GM06990 (cell line): Measurements from ENCODE around the gene CUX1.

ENCODE experiments used
- DNase-seq: peaks from one replicate; pipeline ENCODE4 v3.0.0-alpha.2; 2011; ENCODE audit not compliant: insufficient read length; ENCODE audit errors: extremely low read depth
- H3K27me3 ChIP-seq: replicated peaks from 2 replicates; pipeline ENCODE4 v1.6.0; 2011; ENCODE audit warnings: low read length; ENCODE audit not compliant: control insufficient read depth, insufficient read depth
- H3K36me3 ChIP-seq: 2 replicates; pipeline ENCODE4 v1.5.1; 2011; ENCODE audit warnings: low read length; ENCODE audit not compliant: control insufficient read depth, insufficient read depth
- H3K4me3 ChIP-seq: replicated peaks from 2 replicates; pipeline ENCODE4 v1.5.1; 2011; ENCODE audit warnings: low read depth, mild to moderate bottlenecking, control low read depth, low read length
- TF ChIP-seq, protein P1 (sequence below): IDR thresholded peaks from 2 replicates; pipeline ENCODE4 v1.5.1; 2011; ENCODE audit warnings: low read length, control low read depth, mild to moderate bottlenecking, inconsistent platforms; ENCODE audit not compliant: insufficient read depth, poor library complexity, severe bottlenecking

The CUX1 gene

GRCh38 chr7:101875283-101875846 is 57.9 kb downstream of the CUX1 start:
- Histone ChIP-seq H3K27me3 (no peaks in the 10 kb centered on the region), H3K36me3 (no peaks in the 10 kb centered on the region), H3K4me3 (no peak overlapping the region)
- DNase-seq, result no peak
- TF ChIP-seq, protein P1, sequence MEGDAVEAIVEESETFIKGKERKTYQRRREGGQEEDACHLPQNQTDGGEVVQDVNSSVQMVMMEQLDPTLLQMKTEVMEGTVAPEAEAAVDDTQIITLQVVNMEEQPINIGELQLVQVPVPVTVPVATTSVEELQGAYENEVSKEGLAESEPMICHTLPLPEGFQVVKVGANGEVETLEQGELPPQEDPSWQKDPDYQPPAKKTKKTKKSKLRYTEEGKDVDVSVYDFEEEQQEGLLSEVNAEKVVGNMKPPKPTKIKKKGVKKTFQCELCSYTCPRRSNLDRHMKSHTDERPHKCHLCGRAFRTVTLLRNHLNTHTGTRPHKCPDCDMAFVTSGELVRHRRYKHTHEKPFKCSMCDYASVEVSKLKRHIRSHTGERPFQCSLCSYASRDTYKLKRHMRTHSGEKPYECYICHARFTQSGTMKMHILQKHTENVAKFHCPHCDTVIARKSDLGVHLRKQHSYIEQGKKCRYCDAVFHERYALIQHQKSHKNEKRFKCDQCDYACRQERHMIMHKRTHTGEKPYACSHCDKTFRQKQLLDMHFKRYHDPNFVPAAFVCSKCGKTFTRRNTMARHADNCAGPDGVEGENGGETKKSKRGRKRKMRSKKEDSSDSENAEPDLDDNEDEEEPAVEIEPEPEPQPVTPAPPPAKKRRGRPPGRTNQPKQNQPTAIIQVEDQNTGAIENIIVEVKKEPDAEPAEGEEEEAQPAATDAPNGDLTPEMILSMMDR, result no peak

- DNase-seq, result no peak
- Histone ChIP-seq H3K27me3 (no peaks in the 10 kb centered on the region), H3K4me3 (no peak overlapping the region), H3K36me3 (no peaks in the 10 kb centered on the region)
- TF ChIP-seq, protein P1, result no peak
These were observed 60.6 kb downstream of the CUX1 start for GRCh38 chr7:101877882-101878591.

- no peaks in the 10 kb centered on the region for H3K27me3 ChIP-seq
- no peak overlapping the region for H3K4me3 ChIP-seq
- TF ChIP-seq, protein P1, result no peak
- no peak for DNase-seq
- no peaks in the 10 kb centered on the region for H3K36me3 ChIP-seq
These were observed 61.5 kb downstream of the CUX1 start for GRCh38 chr7:101878938-101879337.

DNA sequence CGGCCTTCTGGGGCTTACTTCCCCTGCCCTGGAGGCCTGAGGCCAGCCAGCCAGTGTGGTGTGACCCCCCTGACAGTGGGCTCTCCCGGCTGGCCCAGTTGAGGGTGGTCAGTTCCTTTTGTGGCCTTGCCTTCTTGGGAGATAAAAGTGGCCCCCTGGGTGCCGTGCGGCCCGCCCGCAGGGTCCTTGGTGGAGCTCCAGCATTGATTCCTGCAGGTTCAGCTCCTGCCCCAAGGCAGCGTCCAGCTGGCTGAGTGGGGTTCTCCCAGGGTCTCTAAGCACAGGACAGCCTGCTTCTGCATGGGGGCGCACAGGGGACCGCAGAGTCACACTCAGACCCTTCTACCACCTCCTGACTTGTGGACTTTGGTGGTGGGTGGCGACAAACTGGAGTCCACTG is 62.1 kb downstream of the CUX1 start:
- Histone ChIP-seq H3K27me3 (no peaks in the 10 kb centered on the region), H3K4me3 (no peak overlapping the region), H3K36me3 (no peaks in the 10 kb centered on the region)
- TF ChIP-seq, protein P1, result no peak
- no peak for DNase-seq

GRCh38 chr7:101880282-101881054 is 63.0 kb downstream of the CUX1 start:
- no peak overlapping the region for H3K4me3 ChIP-seq
- H3K27me3 ChIP-seq, result no peaks in the 10 kb centered on the region
- H3K36me3 ChIP-seq, result no peaks in the 10 kb centered on the region
- DNase-seq, result no peak
- TF ChIP-seq, protein P1, result no peak
